Measurements from ENCODE around the gene APBA3. TPM values are rescaled to one million over a fixed set of nuclear protein-coding genes. Genes with fewer than 3 reads are reported as not detected.

APBA3 gene
- total RNA-seq, 1 donor = 24.2 TPM

DNA sequence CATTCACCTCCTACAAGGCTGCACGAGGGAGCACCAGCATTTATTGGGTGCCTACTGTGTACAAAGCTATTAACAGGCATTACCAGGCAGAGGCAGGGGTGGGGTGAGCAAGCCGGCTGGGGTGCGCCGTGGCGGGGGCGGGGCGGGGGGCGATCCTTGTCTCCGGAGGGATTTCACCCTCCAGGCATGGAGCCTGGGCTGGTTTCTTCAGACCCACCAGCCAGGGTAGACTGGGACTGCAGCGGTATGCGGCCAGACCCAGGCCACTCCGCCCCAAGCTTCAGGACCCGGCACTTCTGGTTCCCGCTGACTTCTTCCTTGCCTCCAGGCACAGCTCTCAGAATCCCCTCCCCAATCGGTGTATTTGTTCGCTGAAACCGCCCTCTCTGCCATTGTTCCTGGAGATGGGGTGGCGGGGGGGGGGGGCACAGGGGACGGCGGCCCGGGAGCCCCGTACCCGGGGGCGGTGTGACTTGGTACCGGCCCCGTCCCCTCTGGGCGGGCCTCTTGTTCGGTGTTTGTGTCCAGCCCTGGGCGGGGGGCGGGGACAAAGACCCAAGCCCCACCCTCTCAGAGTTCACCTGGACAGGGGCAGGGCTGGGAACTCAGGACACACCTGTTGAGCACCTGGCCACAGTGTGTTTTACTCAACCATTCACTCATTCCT, 38.9 kb downstream of the APBA3 start:
- Histone ChIP-seq H3K27ac (ENCODE audit: low read depth, low read length) (no peak overlapping the region), H3K27me3 (ENCODE audit: insufficient read depth, low read length) (peaks cover 37% of the 10 kb centered on the region), H3K79me2 (ENCODE audit: insufficient read depth, low read length) (no peaks in the 10 kb centered on the region), H3K4me3 (ENCODE audit: insufficient read depth, low read length) (no peak overlapping the region), H3K9me3 (ENCODE audit: low read depth, low read length) (no peaks in the 10 kb centered on the region), H3K36me3 (ENCODE audit: insufficient read depth, low read length) (no peaks in the 10 kb centered on the region), H3K4me1 (ENCODE audit: insufficient read depth, low read length) (no peaks in the 10 kb centered on the region), H3K4me2 (ENCODE audit: insufficient read depth, low read length) (no peak overlapping the region), H4K20me1 (ENCODE audit: insufficient read depth, low read length) (no peaks in the 10 kb centered on the region), H2AFZ (ENCODE audit: low read length) (no peak overlapping the region)
- TF ChIP-seq, protein P1, sequence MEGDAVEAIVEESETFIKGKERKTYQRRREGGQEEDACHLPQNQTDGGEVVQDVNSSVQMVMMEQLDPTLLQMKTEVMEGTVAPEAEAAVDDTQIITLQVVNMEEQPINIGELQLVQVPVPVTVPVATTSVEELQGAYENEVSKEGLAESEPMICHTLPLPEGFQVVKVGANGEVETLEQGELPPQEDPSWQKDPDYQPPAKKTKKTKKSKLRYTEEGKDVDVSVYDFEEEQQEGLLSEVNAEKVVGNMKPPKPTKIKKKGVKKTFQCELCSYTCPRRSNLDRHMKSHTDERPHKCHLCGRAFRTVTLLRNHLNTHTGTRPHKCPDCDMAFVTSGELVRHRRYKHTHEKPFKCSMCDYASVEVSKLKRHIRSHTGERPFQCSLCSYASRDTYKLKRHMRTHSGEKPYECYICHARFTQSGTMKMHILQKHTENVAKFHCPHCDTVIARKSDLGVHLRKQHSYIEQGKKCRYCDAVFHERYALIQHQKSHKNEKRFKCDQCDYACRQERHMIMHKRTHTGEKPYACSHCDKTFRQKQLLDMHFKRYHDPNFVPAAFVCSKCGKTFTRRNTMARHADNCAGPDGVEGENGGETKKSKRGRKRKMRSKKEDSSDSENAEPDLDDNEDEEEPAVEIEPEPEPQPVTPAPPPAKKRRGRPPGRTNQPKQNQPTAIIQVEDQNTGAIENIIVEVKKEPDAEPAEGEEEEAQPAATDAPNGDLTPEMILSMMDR (IDR thresholded peaks at IDR 0.05; ENCODE audit: extremely low read depth, low read depth, low read length) = no peak
- peak; percentile 84 for DNase-seq (ENCODE audit: insufficient read length, low spot score, missing footprints)

DNA sequence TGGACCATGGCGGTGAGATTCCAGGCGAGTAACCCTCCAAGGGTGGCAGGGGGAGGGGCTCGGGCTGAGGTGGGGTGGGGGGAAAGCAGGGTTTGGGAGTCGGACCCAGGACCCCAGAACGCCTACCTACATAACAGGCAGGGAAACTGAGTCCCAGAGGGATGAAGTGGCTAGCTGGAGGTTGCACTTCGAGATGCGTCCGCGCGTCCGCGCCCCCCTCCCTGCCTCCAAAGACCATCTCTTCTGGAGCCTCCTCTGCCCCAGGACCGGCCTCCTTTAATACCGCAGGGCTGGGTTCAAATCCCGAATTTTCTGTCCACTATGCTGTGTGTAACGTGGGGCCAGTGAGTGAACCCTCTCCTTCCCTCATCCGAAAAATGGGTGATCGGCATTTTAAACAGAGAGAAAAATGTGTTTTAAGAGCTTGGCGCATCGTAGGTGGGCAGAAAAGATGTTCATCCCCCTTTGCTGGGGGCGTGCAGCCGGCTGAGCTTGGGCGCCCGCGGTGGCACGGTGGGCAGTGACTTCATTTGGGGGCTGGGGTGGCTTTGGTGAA, 39.5 kb downstream of the APBA3 start:
- Histone ChIP-seq H3K27me3 (ENCODE audit: insufficient read depth, low read length) (peaks cover 37% of the 10 kb centered on the region), H3K4me1 (ENCODE audit: insufficient read depth, low read length) (no peaks in the 10 kb centered on the region), H3K4me3 (ENCODE audit: insufficient read depth, low read length) (no peak overlapping the region), H2AFZ (ENCODE audit: low read length) (no peak overlapping the region), H3K27ac (ENCODE audit: low read depth, low read length) (no peak overlapping the region), H4K20me1 (ENCODE audit: insufficient read depth, low read length) (no peaks in the 10 kb centered on the region), H3K9me3 (ENCODE audit: low read depth, low read length) (no peaks in the 10 kb centered on the region), H3K4me2 (ENCODE audit: insufficient read depth, low read length) (no peak overlapping the region), H3K36me3 (ENCODE audit: insufficient read depth, low read length) (no peaks in the 10 kb centered on the region), H3K79me2 (ENCODE audit: insufficient read depth, low read length) (no peaks in the 10 kb centered on the region)
- peak; percentile 60 for DNase-seq (ENCODE audit: insufficient read length, low spot score, missing footprints)
- TF ChIP-seq, protein P1 (IDR thresholded peaks at IDR 0.05; ENCODE audit: extremely low read depth, low read depth, low read length) = no peak

DNA sequence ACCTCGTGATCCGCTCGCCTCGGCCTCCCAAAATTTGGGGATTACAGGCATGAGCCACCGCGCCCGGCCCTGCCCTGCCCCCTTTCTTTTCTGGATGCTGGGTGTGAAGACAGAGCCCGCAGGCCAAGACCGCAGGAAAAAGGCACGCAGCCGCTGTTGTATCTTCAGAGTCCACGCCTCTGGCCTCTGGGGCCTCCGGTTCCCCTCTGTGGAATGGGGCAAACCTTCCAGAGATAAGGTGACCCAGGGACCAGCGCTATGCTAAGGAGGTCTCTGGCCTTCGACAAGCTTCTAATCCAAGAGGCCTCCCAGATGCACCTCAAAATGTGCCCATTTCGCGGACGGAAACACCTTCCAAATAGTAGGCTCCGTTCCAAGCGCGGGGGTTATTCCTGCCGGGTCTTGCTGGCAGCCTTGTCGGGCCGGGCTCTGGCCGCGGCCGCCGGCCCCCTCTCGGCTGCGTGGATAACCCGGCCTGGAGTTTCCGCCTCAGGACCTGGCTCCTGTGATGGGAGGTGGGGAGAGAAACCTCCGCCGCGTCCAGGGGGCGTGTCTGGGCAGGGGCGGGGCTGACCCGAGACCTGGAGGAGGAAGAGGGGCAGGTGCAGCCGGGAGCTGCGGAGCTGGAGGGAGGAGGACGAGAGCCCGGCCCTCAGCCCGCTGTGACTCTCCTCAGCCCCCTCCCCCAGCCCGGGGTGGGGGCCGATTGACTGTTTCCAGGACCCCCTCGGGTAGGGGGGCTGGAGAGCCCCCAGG, 40.2 kb downstream of the APBA3 start:
- Histone ChIP-seq H3K27ac (ENCODE audit: low read depth, low read length) (no peak overlapping the region), H3K36me3 (ENCODE audit: insufficient read depth, low read length) (no peaks in the 10 kb centered on the region), H3K79me2 (ENCODE audit: insufficient read depth, low read length) (no peaks in the 10 kb centered on the region), H4K20me1 (ENCODE audit: insufficient read depth, low read length) (no peaks in the 10 kb centered on the region), H3K4me1 (ENCODE audit: insufficient read depth, low read length) (no peaks in the 10 kb centered on the region), H3K27me3 (ENCODE audit: insufficient read depth, low read length) (peaks cover 37% of the 10 kb centered on the region), H3K4me2 (ENCODE audit: insufficient read depth, low read length) (no peak overlapping the region), H2AFZ (ENCODE audit: low read length) (no peak overlapping the region), H3K9me3 (ENCODE audit: low read depth, low read length) (no peaks in the 10 kb centered on the region), H3K4me3 (ENCODE audit: insufficient read depth, low read length) (no peak overlapping the region)
- DNase-seq (ENCODE audit: insufficient read length, low spot score, missing footprints) = peak; percentile 98
- TF ChIP-seq, protein P1 (IDR thresholded peaks at IDR 0.05; ENCODE audit: extremely low read depth, low read depth, low read length) = no peak

DNA sequence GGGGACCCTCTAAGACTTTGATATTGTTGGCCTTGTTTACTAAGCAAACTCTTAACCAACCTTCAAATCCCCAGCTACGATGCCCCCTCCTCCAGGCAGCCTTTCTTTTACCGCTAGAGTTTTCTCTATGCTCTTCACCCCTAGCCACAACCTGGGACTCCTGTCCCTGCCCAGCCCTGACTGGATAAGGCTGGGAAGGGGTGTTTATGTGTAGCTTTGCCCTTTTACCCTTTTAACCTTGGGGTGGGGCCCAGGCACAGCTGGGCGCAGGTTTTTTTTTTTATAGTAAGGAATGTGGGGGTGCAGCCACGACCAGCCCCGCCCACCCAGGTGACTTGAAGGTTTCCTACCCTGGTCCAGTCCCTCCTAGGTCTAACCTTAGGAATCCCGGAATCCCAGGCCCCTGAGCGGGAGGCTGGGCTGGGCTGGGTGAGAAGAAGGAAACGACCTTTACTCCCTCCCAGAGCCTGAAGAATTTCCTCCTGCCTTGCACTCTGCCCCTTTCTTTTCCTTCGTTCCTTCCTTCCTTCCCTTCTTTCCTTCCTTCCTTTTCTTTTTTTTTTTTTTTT, 41.1 kb downstream of the APBA3 start:
- no peaks in the 10 kb centered on the region for H3K79me2 ChIP-seq (ENCODE audit: insufficient read depth, low read length)
- no peak overlapping the region for H3K4me2 ChIP-seq (ENCODE audit: insufficient read depth, low read length)
- no peak overlapping the region for H3K27ac ChIP-seq (ENCODE audit: low read depth, low read length)
- no peaks in the 10 kb centered on the region for H3K4me1 ChIP-seq (ENCODE audit: insufficient read depth, low read length)
- peak; percentile 65 for DNase-seq (ENCODE audit: insufficient read length, low spot score, missing footprints)
- TF ChIP-seq, protein P1 (IDR thresholded peaks at IDR 0.05; ENCODE audit: extremely low read depth, low read depth, low read length) = no peak
- H3K9me3 ChIP-seq (ENCODE audit: low read depth, low read length) = no peaks in the 10 kb centered on the region
- peaks cover 32% of the 10 kb centered on the region for H3K27me3 ChIP-seq (ENCODE audit: insufficient read depth, low read length)
- no peaks in the 10 kb centered on the region for H4K20me1 ChIP-seq (ENCODE audit: insufficient read depth, low read length)
- H3K36me3 ChIP-seq (ENCODE audit: insufficient read depth, low read length) = no peaks in the 10 kb centered on the region
- H3K4me3 ChIP-seq (ENCODE audit: insufficient read depth, low read length) = no peak overlapping the region
- no peak overlapping the region for H2AFZ ChIP-seq (ENCODE audit: low read length)

Data from osteoblast (primary cell).